Astrocyte (in vitro differentiated cells and primary cell): ENCODE results near the gene SLC4A8. TPM values are rescaled to one million over a fixed set of nuclear protein-coding genes. Genes with fewer than 3 reads are reported as not detected.
A peak's percentile ranks its signal among the peaks of the same experiment; 100 is the strongest.

Source experiments
- DNase-seq: peaks from one replicate; pipeline ENCODE4 v3.0.0-alpha.2; 2010; ENCODE audit warnings: low read depth
- FAIRE-seq: peaks from 2 replicates; lab custom pipeline; 2011; peaks lifted over from hg19 to GRCh38; lab: Jason Lieb, UNC
- H2AFZ ChIP-seq: 2 replicates; pipeline ENCODE4 v1.6.0; 2012; ENCODE audit warnings: low read depth, low read length, inconsistent platforms
- H3K27ac ChIP-seq: 2 replicates; pipeline ENCODE4 v1.5.1; 2011; ENCODE audit warnings: low read depth, low read length, inconsistent platforms
- H3K27me3 ChIP-seq: 2 replicates; pipeline ENCODE4 v1.6.0; 2011; ENCODE audit warnings: low read length, inconsistent platforms; ENCODE audit not compliant: insufficient read depth
- H3K36me3 ChIP-seq: 2 replicates; pipeline ENCODE4 v1.5.1; 2011; ENCODE audit warnings: low read length, inconsistent platforms; ENCODE audit not compliant: insufficient read depth
- H3K4me1 ChIP-seq: 2 replicates; pipeline ENCODE4 v1.5.1; 2011; ENCODE audit warnings: low read length, inconsistent platforms; ENCODE audit not compliant: insufficient read depth
- H3K4me2 ChIP-seq: 2 replicates; pipeline ENCODE4 v1.6.0; 2012; ENCODE audit warnings: low read length, inconsistent platforms
- H3K4me3 ChIP-seq: 2 replicates; pipeline ENCODE4 v1.5.1; 2011; ENCODE audit warnings: low read depth, mild to moderate bottlenecking, low read length, inconsistent platforms; ENCODE audit not compliant: insufficient read depth
- H3K79me2 ChIP-seq: 2 replicates; pipeline ENCODE4 v1.6.0; 2012; ENCODE audit warnings: mild to moderate bottlenecking, low read length, inconsistent platforms; ENCODE audit not compliant: insufficient read depth
- H3K9ac ChIP-seq: 2 replicates; pipeline ENCODE4 v1.6.0; 2012; ENCODE audit warnings: mild to moderate bottlenecking, low read length, inconsistent platforms
- H3K9me3 ChIP-seq: 2 replicates; pipeline ENCODE4 v1.5.1; 2012; ENCODE audit warnings: low read depth, mild to moderate bottlenecking, low read length, inconsistent platforms; ENCODE audit not compliant: insufficient read depth
- H4K20me1 ChIP-seq: 2 replicates; pipeline ENCODE4 v1.6.0; 2012; ENCODE audit warnings: low read length, inconsistent platforms; ENCODE audit not compliant: insufficient read depth
- H3K27ac Mint-ChIP-seq: one replicate; pipeline ENCODE4 v1.8.0; 2021; ENCODE audit warnings: mild to moderate bottlenecking, mixed read lengths; ENCODE audit not compliant: unreplicated experiment
- H3K27me3 Mint-ChIP-seq: one replicate; pipeline ENCODE4 v1.8.0; 2021; ENCODE audit warnings: low read depth, mixed read lengths; ENCODE audit not compliant: unreplicated experiment
- H3K36me3 Mint-ChIP-seq: one replicate; pipeline ENCODE4 v1.8.0; 2021; ENCODE audit warnings: low read depth, mixed read lengths; ENCODE audit not compliant: unreplicated experiment
- H3K4me1 Mint-ChIP-seq: one replicate; pipeline ENCODE4 v1.8.0; 2021; ENCODE audit warnings: low read depth, mixed read lengths; ENCODE audit not compliant: unreplicated experiment
- H3K4me3 Mint-ChIP-seq: one replicate; pipeline ENCODE4 v1.8.0; 2021; ENCODE audit warnings: mild to moderate bottlenecking, moderate library complexity, mixed read lengths; ENCODE audit not compliant: unreplicated experiment
- H3K9me3 Mint-ChIP-seq: one replicate; pipeline ENCODE4 v1.8.0; 2021; ENCODE audit warnings: mild to moderate bottlenecking, mixed read lengths; ENCODE audit not compliant: unreplicated experiment
- CTCF ChIP-seq: IDR thresholded peaks from 2 replicates; pipeline ENCODE4 v1.5.1; 2011; ENCODE audit warnings: low read depth, mild to moderate bottlenecking, inconsistent platforms, low read length, moderate library complexity; ENCODE audit not compliant: insufficient read depth
- EZH2 ChIP-seq: IDR thresholded peaks from 2 replicates; pipeline ENCODE4 v1.6.1; 2012; ENCODE audit warnings: mild to moderate bottlenecking, low read length, inconsistent platforms; ENCODE audit not compliant: insufficient read depth
- total RNA-seq: library from RNA; stranded (reverse); gene quantifications from 2 replicates; pipeline ENCODE4 v1.2.1, GENCODE V29; 2021

SLC4A8 gene
- total RNA-seq, 1 donor from 2014 or later = 5.1 TPM

GRCh38 chr12:51381226-51382079, 43.2 kb upstream of the SLC4A8 start:
- no peak overlapping the region for H3K4me3 Mint-ChIP-seq

DNA sequence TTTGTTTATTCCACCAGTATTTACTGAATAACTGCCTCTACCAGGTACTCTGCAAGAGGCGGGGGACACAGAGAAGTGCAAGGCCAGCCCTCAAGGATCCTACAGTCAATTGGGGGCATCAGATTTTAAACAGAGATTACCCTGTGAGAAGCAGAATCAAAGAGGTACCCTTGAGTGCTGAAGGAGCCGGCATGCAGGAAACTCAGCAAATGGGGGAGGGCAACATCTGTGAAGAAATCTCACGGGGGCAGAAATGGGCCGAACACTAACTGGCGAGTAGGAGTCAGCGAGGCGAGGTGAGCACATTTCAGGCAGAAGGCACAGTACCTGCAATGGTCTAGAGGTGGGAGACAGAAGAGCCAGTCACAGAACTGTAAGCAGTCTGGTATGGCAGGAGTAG, 42.5 kb upstream of the SLC4A8 start:
- Mint-ChIP-seq H3K27ac (no peak overlapping the region), H3K36me3 (peaks cover 13% of the 10 kb centered on the region)
- FAIRE-seq = no peak

More at GRCh38 chr12:51381226-51382079, 43.2 kb upstream of the SLC4A8 start:
- H3K9ac ChIP-seq = no peak overlapping the region
- Mint-ChIP-seq H3K36me3 (peaks cover 13% of the 10 kb centered on the region), H3K9me3 (peaks cover 2% of the 10 kb centered on the region), H3K27me3 (peaks cover 3% of the 10 kb centered on the region), H3K4me1 (peaks cover 13% of the 10 kb centered on the region), H3K27ac (no peak overlapping the region)
- H3K27ac ChIP-seq = no peak overlapping the region
- no peaks in the 10 kb centered on the region for H3K79me2 ChIP-seq
- TF ChIP-seq CTCF = no peak
- TF ChIP-seq EZH2 = no peak
- H3K27me3 ChIP-seq = no peaks in the 10 kb centered on the region
- no peaks in the 10 kb centered on the region for H3K36me3 ChIP-seq
- no peak overlapping the region for H2AFZ ChIP-seq
- no peak overlapping the region for H3K4me2 ChIP-seq
- DNase-seq (peak; percentile 55), FAIRE-seq (no peak)
- H4K20me1 ChIP-seq = no peaks in the 10 kb centered on the region
- no peaks in the 10 kb centered on the region for H3K9me3 ChIP-seq
- no peak overlapping the region for H3K4me3 ChIP-seq
- peaks cover 17% of the 10 kb centered on the region for H3K4me1 ChIP-seq

More for the DNA sequence above, 42.5 kb upstream of the SLC4A8 start:
- no peak overlapping the region for H2AFZ ChIP-seq
- DNase-seq = no peak
- peaks cover 17% of the 10 kb centered on the region for H3K4me1 ChIP-seq
- H3K27me3 Mint-ChIP-seq = peaks cover 3% of the 10 kb centered on the region
- H3K9me3 ChIP-seq = no peaks in the 10 kb centered on the region
- no peak overlapping the region for H3K4me3 ChIP-seq
- no peak overlapping the region for H3K4me2 ChIP-seq
- no peak for TF ChIP-seq CTCF
- no peak for TF ChIP-seq EZH2
- H3K9me3 Mint-ChIP-seq = peaks cover 2% of the 10 kb centered on the region
- H3K4me3 Mint-ChIP-seq = no peak overlapping the region
- H3K36me3 ChIP-seq = no peaks in the 10 kb centered on the region
- no peak overlapping the region for H3K9ac ChIP-seq
- no peak overlapping the region for H3K27ac ChIP-seq
- H3K27me3 ChIP-seq = no peaks in the 10 kb centered on the region
- peaks cover 15% of the 10 kb centered on the region for H3K4me1 Mint-ChIP-seq
- H3K79me2 ChIP-seq = no peaks in the 10 kb centered on the region
- H4K20me1 ChIP-seq = no peaks in the 10 kb centered on the region
